SU-DHL-6 (cell line): ENCODE results near the gene TSNAX.

Experiments used
- H2AFZ ChIP-seq: fragments of 200-600 bp; sonication (generic); 2 replicates; pipeline ENCODE4 v1.6.1; 2014; ENCODE audit warnings: low read depth, mild to moderate bottlenecking, moderate library complexity, mixed read lengths, antibody characterized with exemption, low read length; ENCODE audit not compliant: severe bottlenecking
- H3F3A ChIP-seq: fragments of 200-600 bp; shearing (Covaris generic); 2 replicates; pipeline ENCODE4 v1.6.0; 2016; ENCODE audit warnings: antibody characterized with exemption, mild to moderate bottlenecking; ENCODE audit not compliant: insufficient read depth
- H3K27ac ChIP-seq: fragments of 200-600 bp; sonication (generic); 2 replicates; pipeline ENCODE4 v1.5.1; 2016; ENCODE audit warnings: low read depth, mild to moderate bottlenecking, low read length, moderate library complexity, mixed read lengths
- H3K27me3 ChIP-seq: fragments of 200-600 bp; sonication (generic), shearing (Covaris generic); 2 replicates; pipeline ENCODE4 v1.6.0; 2014; ENCODE audit warnings: mild to moderate bottlenecking, low read length
- H3K36me3 ChIP-seq: fragments of 200-600 bp; sonication (generic); 2 replicates; pipeline ENCODE4 v1.6.1; 2014; ENCODE audit warnings: mild to moderate bottlenecking, low read length, mixed read lengths
- H3K4me2 ChIP-seq: fragments of 300-600, 200-600 bp; shearing (Covaris generic), sonication (generic); 2 replicates; pipeline ENCODE4 v1.6.0; 2014; ENCODE audit warnings: low read length, low read depth, mild to moderate bottlenecking; ENCODE audit not compliant: poor library complexity, severe bottlenecking
- H3K4me3 ChIP-seq: fragments of 200-600 bp; sonication (generic); 2 replicates; pipeline ENCODE4 v1.5.1; 2014; ENCODE audit warnings: antibody characterized with exemption, low read length, mild to moderate bottlenecking, mixed read lengths; ENCODE audit not compliant: insufficient read depth, poor library complexity, severe bottlenecking
- H3K79me2 ChIP-seq: fragments of 200-600 bp; sonication (generic); 2 replicates; pipeline ENCODE4 v1.6.1; 2014; ENCODE audit warnings: mild to moderate bottlenecking, low read length, moderate library complexity; ENCODE audit not compliant: insufficient read depth
- H3K9ac ChIP-seq: fragments of 200-600 bp; sonication (generic); 2 replicates; pipeline ENCODE4 v1.7.0; 2014; ENCODE audit warnings: mild to moderate bottlenecking, low read length
- H3K9me2 ChIP-seq: fragments of 200-600 bp; sonication (generic); replicated peaks from 2 replicates; pipeline ENCODE4 v1.6.1; 2014; ENCODE audit warnings: low read length; ENCODE audit not compliant: insufficient read depth
- H3K9me3 ChIP-seq: fragments of 200-600 bp; sonication (generic); 2 replicates; pipeline ENCODE4 v1.6.1; 2014; ENCODE audit warnings: low read length, mixed read lengths; ENCODE audit not compliant: insufficient read depth
- H4K20me1 ChIP-seq: fragments of 200-600 bp; sonication (generic); 2 replicates; pipeline ENCODE4 v1.6.1; 2014; ENCODE audit warnings: low read depth, mild to moderate bottlenecking, antibody characterized with exemption, low read length, moderate library complexity, mixed read lengths
- EZH2phosphoT487 ChIP-seq: fragments of 200-600 bp; sonication (generic), shearing (Covaris generic); conservative IDR thresholded peaks from 2 replicates; pipeline ENCODE4 v1.6.1; 2018; ENCODE audit warnings: mild to moderate bottlenecking, antibody characterized with exemption, low read length, moderate library complexity, mixed read lengths
- TF ChIP-seq, protein P1 (sequence below): fragments of 200-600 bp; sonication (generic); IDR thresholded peaks from one replicate; pipeline ENCODE4 v1.5.1; 2017; ENCODE audit warnings: antibody characterized with exemption, mild to moderate bottlenecking, low read length, moderate library complexity; ENCODE audit not compliant: insufficient read depth, poor library complexity, severe bottlenecking

The TSNAX gene

DNA sequence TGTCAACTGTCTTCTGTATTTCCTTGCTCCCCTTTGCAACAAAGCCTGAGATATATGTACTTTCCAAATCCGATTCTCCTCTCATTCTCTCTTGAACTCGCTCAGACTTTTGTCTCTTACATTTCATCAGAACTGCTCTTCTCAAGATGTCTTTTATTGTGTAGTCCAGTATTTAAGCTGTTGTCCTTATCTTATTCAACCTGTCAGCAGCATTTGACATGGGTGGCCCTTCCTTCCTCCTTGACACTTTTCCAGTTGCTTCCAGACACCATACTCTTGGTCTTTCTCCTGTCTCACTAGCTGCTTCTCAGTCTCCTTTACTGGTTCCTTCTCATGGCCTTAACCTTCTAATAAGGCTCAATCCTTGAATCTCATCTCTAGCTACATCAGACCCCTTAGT lies 47.0 kb downstream of the TSNAX start:
- H3K4me3 ChIP-seq: no peak overlapping the region
- H2AFZ ChIP-seq: no peak overlapping the region

DNA sequence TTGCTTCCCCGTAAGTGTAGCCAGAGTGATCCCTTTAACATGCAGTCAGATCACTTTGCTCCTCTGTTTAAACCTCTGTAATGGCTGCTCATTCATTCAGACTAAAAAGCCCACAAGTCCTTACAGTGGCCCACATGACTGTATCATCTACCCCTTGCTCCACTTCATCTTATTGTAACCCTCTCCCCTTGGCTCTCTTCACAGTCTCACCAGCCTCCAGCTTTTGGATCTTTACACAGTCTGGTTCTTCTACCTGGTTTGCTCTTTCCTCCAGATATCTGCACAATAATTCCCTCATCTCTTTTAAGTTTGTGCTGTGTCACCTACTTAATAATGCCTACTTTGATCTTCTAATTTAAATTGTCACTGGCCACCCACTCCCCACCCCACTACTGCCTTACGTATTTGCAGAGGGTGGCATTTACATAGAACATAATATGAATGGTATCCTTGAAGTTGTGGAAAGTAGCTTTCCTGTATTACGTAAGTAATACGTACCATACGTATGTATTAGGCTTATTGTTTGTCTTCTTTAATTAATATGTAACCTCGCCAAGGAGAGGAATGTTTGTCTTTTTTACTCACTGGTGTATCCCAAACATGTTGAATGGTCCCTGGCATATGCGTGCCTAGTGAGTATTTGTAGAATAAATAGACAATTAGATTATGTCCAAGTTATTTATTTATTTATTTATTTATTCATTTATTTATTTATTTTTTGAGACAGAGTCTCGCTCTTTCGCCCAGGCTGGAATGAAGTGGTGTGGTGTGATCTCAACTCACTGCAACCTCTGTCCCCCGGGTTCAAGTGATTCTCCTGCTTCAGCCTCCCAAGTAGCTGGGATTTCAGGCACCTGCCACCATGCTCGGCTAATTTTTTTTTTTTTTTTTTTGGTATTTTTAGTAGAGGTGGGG lies 48.6 kb downstream of the TSNAX start:
- no peak overlapping the region for H3K4me2 ChIP-seq
- no peaks in the 10 kb centered on the region for H3K27me3 ChIP-seq
- H3K4me3 ChIP-seq: no peak overlapping the region
- no peak overlapping the region for H3K27ac ChIP-seq
- no peak overlapping the region for H3K9ac ChIP-seq
- no peaks in the 10 kb centered on the region for H3K79me2 ChIP-seq
- no peaks in the 10 kb centered on the region for H3K9me3 ChIP-seq
- H4K20me1 ChIP-seq: no peaks in the 10 kb centered on the region
- H2AFZ ChIP-seq: no peak overlapping the region
- no peaks in the 10 kb centered on the region for H3K9me2 ChIP-seq
- no peaks in the 10 kb centered on the region for H3K36me3 ChIP-seq
- H3F3A ChIP-seq: no peaks in the 10 kb centered on the region
- TF ChIP-seq, protein P1, sequence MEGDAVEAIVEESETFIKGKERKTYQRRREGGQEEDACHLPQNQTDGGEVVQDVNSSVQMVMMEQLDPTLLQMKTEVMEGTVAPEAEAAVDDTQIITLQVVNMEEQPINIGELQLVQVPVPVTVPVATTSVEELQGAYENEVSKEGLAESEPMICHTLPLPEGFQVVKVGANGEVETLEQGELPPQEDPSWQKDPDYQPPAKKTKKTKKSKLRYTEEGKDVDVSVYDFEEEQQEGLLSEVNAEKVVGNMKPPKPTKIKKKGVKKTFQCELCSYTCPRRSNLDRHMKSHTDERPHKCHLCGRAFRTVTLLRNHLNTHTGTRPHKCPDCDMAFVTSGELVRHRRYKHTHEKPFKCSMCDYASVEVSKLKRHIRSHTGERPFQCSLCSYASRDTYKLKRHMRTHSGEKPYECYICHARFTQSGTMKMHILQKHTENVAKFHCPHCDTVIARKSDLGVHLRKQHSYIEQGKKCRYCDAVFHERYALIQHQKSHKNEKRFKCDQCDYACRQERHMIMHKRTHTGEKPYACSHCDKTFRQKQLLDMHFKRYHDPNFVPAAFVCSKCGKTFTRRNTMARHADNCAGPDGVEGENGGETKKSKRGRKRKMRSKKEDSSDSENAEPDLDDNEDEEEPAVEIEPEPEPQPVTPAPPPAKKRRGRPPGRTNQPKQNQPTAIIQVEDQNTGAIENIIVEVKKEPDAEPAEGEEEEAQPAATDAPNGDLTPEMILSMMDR: no peak
- no peak for TF ChIP-seq EZH2phosphoT487

More for the DNA sequence above, 47.0 kb downstream of the TSNAX start:
- Histone ChIP-seq H3K27ac (no peak overlapping the region), H3K9me3 (no peaks in the 10 kb centered on the region), H3K4me2 (no peak overlapping the region), H3K9me2 (no peaks in the 10 kb centered on the region), H3K36me3 (no peaks in the 10 kb centered on the region), H4K20me1 (no peaks in the 10 kb centered on the region), H3K9ac (no peak overlapping the region), H3K79me2 (no peaks in the 10 kb centered on the region), H3F3A (no peaks in the 10 kb centered on the region), H3K27me3 (no peaks in the 10 kb centered on the region)
- TF ChIP-seq, protein P1: no peak

DNA sequence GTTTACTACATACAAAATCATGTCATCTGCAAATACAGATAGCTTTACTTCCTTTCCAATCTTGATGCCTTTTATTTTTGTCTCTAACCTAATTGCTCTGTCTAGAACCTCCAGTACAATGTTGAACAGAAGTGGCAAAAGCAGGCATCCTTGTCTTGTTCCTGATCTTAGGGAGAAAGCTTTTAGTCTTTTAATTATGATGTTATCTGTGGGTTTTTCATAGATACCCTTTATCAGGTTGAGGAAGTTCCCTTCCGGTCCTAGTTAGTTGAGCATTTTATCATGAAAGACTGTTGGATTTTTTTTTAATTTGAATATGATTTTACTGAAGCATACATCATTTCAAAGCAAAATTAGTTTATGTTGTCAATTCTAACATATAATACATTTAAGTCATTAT lies 52.4 kb downstream of the TSNAX start:
- no peaks in the 10 kb centered on the region for H3K9me3 ChIP-seq
- no peaks in the 10 kb centered on the region for H4K20me1 ChIP-seq
- no peaks in the 10 kb centered on the region for H3K27me3 ChIP-seq
- TF ChIP-seq, protein P1: no peak
- no peak for TF ChIP-seq EZH2phosphoT487
- no peak overlapping the region for H2AFZ ChIP-seq
- no peak overlapping the region for H3K9ac ChIP-seq
- H3K36me3 ChIP-seq: no peaks in the 10 kb centered on the region
- no peaks in the 10 kb centered on the region for H3F3A ChIP-seq
- H3K4me3 ChIP-seq: no peak overlapping the region
- H3K27ac ChIP-seq: no peak overlapping the region
- no peak overlapping the region for H3K4me2 ChIP-seq
- H3K79me2 ChIP-seq: no peaks in the 10 kb centered on the region
- no peaks in the 10 kb centered on the region for H3K9me2 ChIP-seq
